Effector memory CD8-positive, alpha-beta T cell (primary cell): ENCODE data around the gene ACAA2.
A peak's percentile ranks its signal among the peaks of the same experiment; 100 is the strongest.
"Not testable (repeated sequence)": the region's sequence is repeated elsewhere in the genome, so short reads cannot be mapped to it uniquely, and the experiment has no call there.

ENCODE experiments used
- ATAC-seq: fragments of 150-1000 bp; cut with Tn5 transposase; replicated peaks from 2 replicates; pipeline ENCODE4 v1.10.0; 2021; ENCODE audit warnings: mild to moderate bottlenecking, moderate library complexity
- DNase-seq, 3 experiments: peaks; one replicate each; pipeline ENCODE4 v3.0.0; 2021
- H3K27ac Mint-ChIP-seq, 2 donors: one replicate each; pipeline ENCODE4 v1.8.0; 2022; ENCODE audit warnings: mild to moderate bottlenecking in 2 of 2, mixed read lengths in 2 of 2, moderate library complexity in 2 of 2
- H3K27me3 Mint-ChIP-seq, 2 donors: one replicate each; pipeline ENCODE4 v1.8.0; 2022; ENCODE audit warnings: mixed read lengths in 2 of 2
- H3K36me3 Mint-ChIP-seq: one replicate; pipeline ENCODE4 v1.8.0; 2022; ENCODE audit warnings: mild to moderate bottlenecking, moderate library complexity, mixed read lengths; ENCODE audit not compliant: insufficient read depth
- H3K4me1 Mint-ChIP-seq, 2 donors: one replicate each; pipeline ENCODE4 v1.8.0; 2022; ENCODE audit warnings: low read depth in 2 of 2, mixed read lengths in 2 of 2
- H3K4me3 Mint-ChIP-seq, 2 donors: one replicate each; pipeline ENCODE4 v1.8.0; 2022; ENCODE audit warnings: mild to moderate bottlenecking in 2 of 2, mixed read lengths in 2 of 2, moderate library complexity in 2 of 2
- H3K9me3 Mint-ChIP-seq, 2 donors: one replicate each; pipeline ENCODE4 v1.8.0; 2022; ENCODE audit warnings: mixed read lengths in 2 of 2

ACAA2 gene

GRCh38 chr18:49788327-49788898 is 24.9 kb downstream of the ACAA2 start:
- peak overlapping the region; percentile 63 to 72 for H3K4me3 Mint-ChIP-seq
- H3K36me3 Mint-ChIP-seq: peaks cover 29% of the 10 kb centered on the region
- H3K27ac Mint-ChIP-seq: peak overlapping the region; percentile 87 to 92
- H3K27me3 Mint-ChIP-seq: no peaks in the 10 kb centered on the region
- H3K9me3 Mint-ChIP-seq: no peaks in the 10 kb centered on the region
- peaks cover 35 to 47% of the 10 kb centered on the region in 2 donors for H3K4me1 Mint-ChIP-seq
- DNase-seq (no peak), ATAC-seq (no peak)

DNA sequence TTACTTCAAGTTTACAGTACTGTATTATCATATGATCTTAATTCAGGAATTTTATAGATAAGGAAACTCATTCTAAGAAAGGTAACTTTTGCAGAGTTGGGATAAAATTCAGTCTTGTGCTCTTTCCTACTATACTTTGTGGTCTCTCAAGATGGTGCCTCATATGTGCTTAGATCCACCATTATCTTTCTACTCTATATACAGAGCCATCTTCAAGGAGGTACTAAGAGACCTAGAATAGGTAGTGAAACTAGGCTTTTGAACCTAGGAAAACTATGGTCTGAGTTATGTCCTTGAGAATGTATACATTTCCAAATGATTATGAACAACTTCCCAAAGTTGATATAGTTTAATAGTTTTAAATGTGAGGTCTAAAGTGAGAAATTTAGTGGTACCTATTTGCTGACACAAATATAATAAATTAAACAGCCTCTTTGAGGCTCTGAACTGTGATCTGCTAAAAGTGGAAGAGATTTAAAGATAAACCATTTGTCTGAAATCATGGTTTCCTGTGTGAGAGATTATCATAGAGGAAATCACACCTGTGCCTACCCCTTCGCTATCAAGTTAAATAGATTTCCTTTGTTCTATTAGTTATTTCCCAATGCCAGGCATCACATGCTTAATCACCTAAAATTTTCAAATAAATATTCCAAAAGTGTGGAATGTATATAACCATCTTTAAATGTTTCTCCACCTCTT is 27.2 kb downstream of the ACAA2 start:
- Mint-ChIP-seq H3K9me3 (no peaks in the 10 kb centered on the region), H3K4me1 (peaks cover 39 to 47% of the 10 kb centered on the region in 2 donors), H3K4me3 (peak overlapping the region; percentile 40 to 76), H3K27me3 (no peaks in the 10 kb centered on the region), H3K36me3 (peaks cover 26% of the 10 kb centered on the region), H3K27ac (peak overlapping the region in 1 of 2 donors; percentile 80)
- DNase-seq: no peak
- peak; percentile 96 for ATAC-seq

- DNase-seq (no peak), ATAC-seq (peak; percentile 20)
- Mint-ChIP-seq H3K4me1 (peaks cover 47 to 51% of the 10 kb centered on the region in 2 donors), H3K4me3 (peak overlapping the region; percentile 19 to 76), H3K9me3 (no peaks in the 10 kb centered on the region), H3K36me3 (peaks cover 17% of the 10 kb centered on the region), H3K27ac (peak overlapping the region; percentile 68 to 96), H3K27me3 (no peaks in the 10 kb centered on the region)
Measured at GRCh38 chr18:49784427-49785185, 28.7 kb downstream of the ACAA2 start.

DNA sequence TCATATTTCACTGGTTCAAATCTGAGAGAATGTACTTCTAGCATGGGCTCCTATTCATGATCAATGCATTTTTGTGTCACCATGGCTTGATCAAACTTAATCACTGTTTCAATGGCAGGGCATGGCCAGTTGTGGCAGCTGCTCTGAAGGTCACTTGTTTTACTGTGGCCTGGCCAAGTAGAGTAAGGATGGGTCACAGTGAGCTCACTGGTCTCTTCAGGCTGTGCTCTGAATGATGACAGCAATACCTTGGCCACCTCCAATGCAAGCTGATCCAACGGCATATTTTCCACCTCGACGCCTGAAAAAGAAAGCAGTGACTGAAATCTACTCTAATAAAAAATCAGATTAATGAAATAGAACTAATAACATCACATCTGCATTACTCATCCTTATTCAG is 29.7 kb downstream of the ACAA2 start:
- peaks cover 42 to 44% of the 10 kb centered on the region in 2 donors for H3K4me1 Mint-ChIP-seq
- not testable (repeated sequence) for ATAC-seq, H3K9me3 Mint-ChIP-seq, H3K27me3 Mint-ChIP-seq, DNase-seq
- H3K27ac Mint-ChIP-seq: peak overlapping the region; percentile 68 to 96
- peak overlapping the region in 1 of 2 donors; percentile 46 for H3K4me3 Mint-ChIP-seq
- H3K36me3 Mint-ChIP-seq: peaks cover 15% of the 10 kb centered on the region

DNA sequence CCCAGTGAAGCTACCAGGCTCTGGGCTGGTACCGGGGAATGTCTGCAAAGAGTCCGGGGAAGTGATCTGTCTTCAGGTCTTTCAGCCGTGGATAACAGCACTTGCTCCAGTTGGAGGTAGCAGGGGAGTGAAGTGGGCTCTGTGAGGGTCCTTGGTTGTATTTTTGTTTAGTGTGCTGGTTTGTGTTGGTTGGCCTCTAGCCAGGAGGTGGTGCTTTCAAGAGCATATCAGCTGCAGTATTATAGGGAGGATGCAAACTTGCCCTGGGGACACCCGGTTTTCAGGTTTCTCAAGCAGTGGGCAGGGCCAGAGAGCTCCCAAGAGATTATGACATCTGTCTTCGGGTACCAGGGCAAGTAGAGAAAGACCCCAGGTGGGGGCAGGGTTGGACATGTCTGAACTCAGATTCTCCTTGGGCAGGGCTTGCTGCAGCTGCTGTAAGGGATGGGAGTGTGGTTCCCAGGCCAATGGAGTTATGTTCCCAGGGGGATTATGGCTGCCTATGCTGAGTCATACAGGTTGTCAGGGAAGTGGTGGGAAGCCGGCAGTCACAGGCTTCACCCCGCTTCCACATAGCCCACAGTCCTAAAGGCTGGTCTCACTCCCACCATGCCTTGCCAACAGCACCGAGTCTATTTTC is 34.4 kb downstream of the ACAA2 start:
- Mint-ChIP-seq H3K27ac (no peak overlapping the region), H3K36me3 (peaks cover 15% of the 10 kb centered on the region), H3K4me1 (peaks cover 12 to 20% of the 10 kb centered on the region in 2 donors), H3K4me3 (no peak overlapping the region), H3K9me3 (peaks cover 2 to 4% of the 10 kb centered on the region in 2 donors), H3K27me3 (no peaks in the 10 kb centered on the region)
- ATAC-seq: no peak
- DNase-seq: no peak

- Mint-ChIP-seq H3K4me3 (no peak overlapping the region), H3K36me3 (no peaks in the 10 kb centered on the region), H3K4me1 (peaks cover 4 to 5% of the 10 kb centered on the region in 2 donors), H3K9me3 (peaks cover 0 to 5% of the 10 kb centered on the region in 2 donors), H3K27ac (peak overlapping the region in 1 of 2 donors; percentile 64), H3K27me3 (no peaks in the 10 kb centered on the region)
- ATAC-seq (no peak), DNase-seq (no peak)
Measured at GRCh38 chr18:49769047-49769728, 44.1 kb downstream of the ACAA2 start.

- Mint-ChIP-seq H3K4me3 (no peak overlapping the region), H3K36me3 (no peaks in the 10 kb centered on the region), H3K27me3 (no peaks in the 10 kb centered on the region), H3K4me1 (peaks cover 4 to 5% of the 10 kb centered on the region in 2 donors), H3K27ac (no peak overlapping the region), H3K9me3 (no peaks in the 10 kb centered on the region)
- DNase-seq (no peak), ATAC-seq (no peak)
Measured at GRCh38 chr18:49768051-49768391, 45.3 kb downstream of the ACAA2 start.

GRCh38 chr18:49767111-49768050 is 46.0 kb downstream of the ACAA2 start:
- ATAC-seq (no peak), DNase-seq (no peak)
- Mint-ChIP-seq H3K4me3 (no peak overlapping the region), H3K9me3 (no peaks in the 10 kb centered on the region), H3K27me3 (no peaks in the 10 kb centered on the region), H3K4me1 (peaks cover 4 to 5% of the 10 kb centered on the region in 2 donors), H3K27ac (peak overlapping the region in 1 of 2 donors; percentile 9), H3K36me3 (no peaks in the 10 kb centered on the region)

GRCh38 chr18:49766646-49767045 is 46.7 kb downstream of the ACAA2 start:
- Mint-ChIP-seq H3K27me3 (no peaks in the 10 kb centered on the region), H3K4me3 (no peak overlapping the region), H3K36me3 (no peaks in the 10 kb centered on the region), H3K4me1 (peaks cover 4 to 5% of the 10 kb centered on the region in 2 donors), H3K9me3 (no peaks in the 10 kb centered on the region), H3K27ac (peak overlapping the region in 1 of 2 donors; percentile 9)
- ATAC-seq (no peak), DNase-seq (no peak)

DNA sequence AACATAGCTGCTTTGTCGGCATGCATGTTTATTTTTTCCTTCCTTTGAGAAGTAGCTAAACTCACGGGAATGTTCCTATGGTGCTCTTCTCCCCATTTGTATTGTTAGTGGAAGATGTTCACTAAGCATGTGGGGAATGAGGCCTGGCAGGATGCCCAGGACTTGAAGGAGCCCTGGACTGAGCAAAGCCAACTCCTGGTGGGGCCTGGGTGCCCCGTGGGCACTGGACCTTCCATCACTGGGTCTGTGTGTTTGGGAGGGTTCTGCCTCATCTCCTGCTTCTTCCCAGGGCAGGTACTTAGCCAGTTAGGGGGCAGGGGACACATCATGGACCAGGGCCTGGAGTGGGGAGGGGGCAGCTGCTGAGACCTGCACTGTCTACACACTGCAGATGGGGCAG is 49.3 kb downstream of the ACAA2 start:
- Mint-ChIP-seq H3K9me3 (no peaks in the 10 kb centered on the region), H3K4me1 (peaks cover 4 to 5% of the 10 kb centered on the region in 2 donors), H3K27me3 (peaks cover 0 to 11% of the 10 kb centered on the region in 2 donors), H3K27ac (no peak overlapping the region), H3K4me3 (no peak overlapping the region), H3K36me3 (peaks cover 5% of the 10 kb centered on the region)
- no peak for DNase-seq
- ATAC-seq: no peak

GRCh38 chr18:49763590-49763989 is 49.7 kb downstream of the ACAA2 start:
- Mint-ChIP-seq H3K9me3 (no peaks in the 10 kb centered on the region), H3K36me3 (peaks cover 5% of the 10 kb centered on the region), H3K27me3 (peaks cover 0 to 15% of the 10 kb centered on the region in 2 donors), H3K27ac (no peak overlapping the region), H3K4me1 (peaks cover 4 to 5% of the 10 kb centered on the region in 2 donors), H3K4me3 (no peak overlapping the region)
- ATAC-seq: no peak
- no peak for DNase-seq
